HFFc6 (cell line): Measurements from ENCODE around the gene PJA2. TPM values are rescaled to one million over a fixed set of nuclear protein-coding genes. Genes with fewer than 3 reads are reported as not detected.

Source experiments
- DNase-seq: peaks from one replicate; pipeline ENCODE4 v3.0.0-alpha.2; 2018
- H3K27ac Mint-ChIP-seq: 2 replicates; pipeline ENCODE4 v1.8.0; 2020; ENCODE audit warnings: mild to moderate bottlenecking, mixed read lengths
- H3K27me3 Mint-ChIP-seq: 2 replicates; pipeline ENCODE4 v1.8.0; 2021; ENCODE audit warnings: mild to moderate bottlenecking, moderate library complexity, mixed read lengths; ENCODE audit not compliant: insufficient read depth
- H3K36me3 Mint-ChIP-seq: 2 replicates; pipeline ENCODE4 v1.8.0; 2021; ENCODE audit warnings: low read depth, mixed read lengths
- H3K4me1 Mint-ChIP-seq: 2 replicates; pipeline ENCODE4 v1.8.0; 2020; ENCODE audit warnings: low read depth, mixed read lengths
- H3K4me3 Mint-ChIP-seq: 2 replicates; pipeline ENCODE4 v1.8.0; 2020; ENCODE audit warnings: mild to moderate bottlenecking, moderate library complexity, mixed read lengths
- H3K9me3 Mint-ChIP-seq: 2 replicates; pipeline ENCODE4 v1.8.0; 2020; ENCODE audit warnings: mild to moderate bottlenecking, mixed read lengths
- total RNA-seq, 6 experiments: library from RNA; stranded (reverse); fragmentation: NEBNext Ultra II Directional; extraction: Animal tissue kit (Norgen Biotek cat#: 25700); gene quantifications; 2 replicates in 1 of 6; 3 replicates in 5 of 6; pipeline ENCODE4 v1.2.3, GENCODE V29; 2021
- TF ChIP-seq, protein P1 (sequence below): fragments of 200-600 bp; sonication (generic); IDR thresholded peaks from 2 replicates; pipeline ENCODE4 v1.5.0; 2021; ENCODE audit warnings: antibody characterized with exemption, mild to moderate bottlenecking

PJA2 gene
- total RNA-seq, 6 experiments from 2014 or later, result 68.5 to 78.7 (median 76.1) TPM

DNA sequence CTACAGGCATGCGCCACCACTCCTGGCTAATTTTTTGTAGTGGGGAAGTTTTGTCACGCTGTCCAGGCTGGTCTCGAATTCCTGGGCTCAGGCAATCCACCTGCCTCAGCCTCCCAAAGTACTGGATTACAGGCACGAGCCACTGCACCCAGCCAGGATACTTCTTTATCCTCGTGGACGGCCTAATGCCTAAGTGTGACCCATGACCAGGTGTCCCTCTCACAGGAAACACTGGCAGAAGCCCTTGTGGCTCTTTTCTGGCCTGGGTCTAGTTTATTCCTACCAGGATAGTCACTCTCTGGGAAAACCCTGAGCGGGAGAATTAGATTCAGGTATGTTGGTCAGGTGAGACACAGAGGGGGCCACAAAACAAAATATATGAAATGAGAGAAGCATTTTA is 90.4 kb downstream of the PJA2 start:
- peaks cover 2% of the 10 kb centered on the region for H3K27me3 Mint-ChIP-seq
- H3K27ac Mint-ChIP-seq, result no peak overlapping the region
- TF ChIP-seq, protein P1, sequence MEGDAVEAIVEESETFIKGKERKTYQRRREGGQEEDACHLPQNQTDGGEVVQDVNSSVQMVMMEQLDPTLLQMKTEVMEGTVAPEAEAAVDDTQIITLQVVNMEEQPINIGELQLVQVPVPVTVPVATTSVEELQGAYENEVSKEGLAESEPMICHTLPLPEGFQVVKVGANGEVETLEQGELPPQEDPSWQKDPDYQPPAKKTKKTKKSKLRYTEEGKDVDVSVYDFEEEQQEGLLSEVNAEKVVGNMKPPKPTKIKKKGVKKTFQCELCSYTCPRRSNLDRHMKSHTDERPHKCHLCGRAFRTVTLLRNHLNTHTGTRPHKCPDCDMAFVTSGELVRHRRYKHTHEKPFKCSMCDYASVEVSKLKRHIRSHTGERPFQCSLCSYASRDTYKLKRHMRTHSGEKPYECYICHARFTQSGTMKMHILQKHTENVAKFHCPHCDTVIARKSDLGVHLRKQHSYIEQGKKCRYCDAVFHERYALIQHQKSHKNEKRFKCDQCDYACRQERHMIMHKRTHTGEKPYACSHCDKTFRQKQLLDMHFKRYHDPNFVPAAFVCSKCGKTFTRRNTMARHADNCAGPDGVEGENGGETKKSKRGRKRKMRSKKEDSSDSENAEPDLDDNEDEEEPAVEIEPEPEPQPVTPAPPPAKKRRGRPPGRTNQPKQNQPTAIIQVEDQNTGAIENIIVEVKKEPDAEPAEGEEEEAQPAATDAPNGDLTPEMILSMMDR, result no peak
- H3K9me3 Mint-ChIP-seq, result no peaks in the 10 kb centered on the region
- no peaks in the 10 kb centered on the region for H3K36me3 Mint-ChIP-seq
- no peak for DNase-seq
- H3K4me1 Mint-ChIP-seq, result peaks cover 26% of the 10 kb centered on the region
- H3K4me3 Mint-ChIP-seq, result no peak overlapping the region

DNA sequence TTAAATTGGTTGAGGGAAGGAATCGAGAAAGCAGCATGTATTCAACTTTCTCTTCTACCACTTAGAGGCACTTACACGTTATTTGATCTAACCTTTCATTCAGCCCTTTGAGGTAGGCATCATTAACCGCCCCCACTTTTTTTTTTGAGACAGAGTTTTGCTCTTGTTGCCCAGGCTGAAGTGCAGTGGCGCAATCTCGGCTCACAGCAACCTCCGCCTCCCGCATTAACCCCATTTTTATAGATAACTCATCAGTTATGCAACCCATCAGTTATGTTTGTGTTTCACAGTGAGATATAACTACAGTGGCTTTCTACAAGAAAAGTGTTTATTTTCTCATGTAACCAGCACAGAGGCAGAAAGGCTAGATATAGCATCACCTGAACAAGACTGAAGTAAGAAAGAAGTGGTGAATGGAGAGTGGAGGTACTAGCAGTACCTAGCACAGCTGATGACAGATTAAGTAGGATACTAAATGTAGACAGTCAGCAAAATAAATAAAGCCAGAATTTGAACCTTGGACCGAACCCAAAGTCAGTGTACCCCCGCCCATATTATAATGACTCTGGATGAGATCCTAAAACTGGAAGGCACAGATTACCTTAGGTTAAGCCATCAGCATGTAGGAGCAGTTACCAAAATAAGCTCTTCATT is 91.2 kb downstream of the PJA2 start:
- Mint-ChIP-seq H3K27ac (no peak overlapping the region), H3K4me3 (no peak overlapping the region)
- TF ChIP-seq, protein P1, result no peak

DNA sequence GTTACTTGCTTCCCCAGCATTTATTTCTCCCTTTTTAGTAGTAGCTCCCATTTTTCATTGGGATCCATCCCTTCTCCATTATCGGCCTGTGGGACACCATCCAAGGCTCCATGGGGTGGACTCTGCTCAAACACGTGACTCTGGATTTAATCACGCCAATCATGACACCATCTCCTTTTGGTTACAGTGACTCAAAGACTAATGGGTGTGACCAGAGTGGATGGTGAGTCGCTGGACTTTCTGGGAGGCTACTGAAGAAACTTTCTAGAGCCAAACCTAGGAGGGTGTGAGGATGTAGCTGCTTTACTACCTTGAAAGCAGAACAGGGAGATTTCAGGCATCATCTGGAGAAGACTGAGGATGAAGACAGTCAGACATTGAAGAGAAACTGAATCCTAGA is 93.1 kb downstream of the PJA2 start:
- Mint-ChIP-seq H3K4me1 (peaks cover 20% of the 10 kb centered on the region), H3K36me3 (no peaks in the 10 kb centered on the region), H3K9me3 (no peaks in the 10 kb centered on the region), H3K27me3 (peaks cover 3% of the 10 kb centered on the region), H3K27ac (no peak overlapping the region; the same call in 1 of the 2 replicates), H3K4me3 (peak overlapping the region; percentile 3; the same call in 1 of the 2 replicates)
- peak; percentile 4 for DNase-seq
- TF ChIP-seq, protein P1, result no peak

More for the DNA sequence above, 91.2 kb downstream of the PJA2 start:
- peaks cover 23% of the 10 kb centered on the region for H3K4me1 Mint-ChIP-seq
- no peak for DNase-seq
- peaks cover 2% of the 10 kb centered on the region for H3K27me3 Mint-ChIP-seq
- H3K9me3 Mint-ChIP-seq, result no peaks in the 10 kb centered on the region
- H3K36me3 Mint-ChIP-seq, result no peaks in the 10 kb centered on the region

DNA sequence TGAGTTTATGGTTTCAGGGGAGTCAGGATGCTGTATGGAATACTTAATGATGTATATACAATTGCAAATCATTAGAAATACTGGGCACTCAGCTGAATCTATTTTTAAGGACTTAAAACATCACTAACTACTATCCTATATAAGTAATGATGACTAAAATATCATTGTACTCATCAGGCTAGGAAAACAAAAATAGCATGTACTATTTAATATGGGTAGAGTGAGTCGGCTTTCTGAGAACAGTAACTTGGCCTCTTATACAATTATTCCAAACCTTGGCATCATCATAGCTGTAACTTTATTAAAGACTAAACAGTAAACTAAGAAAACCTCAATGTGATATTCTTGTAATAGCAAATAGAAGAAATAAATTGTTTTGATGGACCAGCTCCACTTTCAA is 94.5 kb downstream of the PJA2 start:
- H3K4me1 Mint-ChIP-seq, result peaks cover 20% of the 10 kb centered on the region
- no peak overlapping the region for H3K4me3 Mint-ChIP-seq
- H3K27me3 Mint-ChIP-seq, result peaks cover 5% of the 10 kb centered on the region
- no peak for DNase-seq
- no peaks in the 10 kb centered on the region for H3K36me3 Mint-ChIP-seq
- TF ChIP-seq, protein P1, result no peak
- no peaks in the 10 kb centered on the region for H3K9me3 Mint-ChIP-seq
- H3K27ac Mint-ChIP-seq, result no peak overlapping the region

GRCh38 chr5:109313127-109313526 is 96.6 kb downstream of the PJA2 start:
- Mint-ChIP-seq H3K9me3 (no peaks in the 10 kb centered on the region), H3K27ac (no peak overlapping the region), H3K36me3 (no peaks in the 10 kb centered on the region), H3K27me3 (peaks cover 9% of the 10 kb centered on the region), H3K4me1 (peaks cover 20% of the 10 kb centered on the region), H3K4me3 (no peak overlapping the region)
- TF ChIP-seq, protein P1, result no peak
- no peak for DNase-seq
